GM21515 (cell line): ENCODE data around the gene IL3RA.
"Not testable (repeated sequence)": the region's sequence is repeated elsewhere in the genome, so short reads cannot be mapped to it uniquely, and the experiment has no call there.

Experiments used
- ATAC-seq: cut with Tn5 transposase; IDR thresholded peaks from one replicate; pipeline ENCODE4 v1.9.1; 2021; ENCODE audit not compliant: unreplicated experiment

IL3RA gene

GRCh38 chrX:1397441-1398270, 61.1 kb downstream of the IL3RA start:
- ATAC-seq, result no peak

GRCh38 chrX:1398431-1399340, 62.1 kb downstream of the IL3RA start:
- ATAC-seq, result no peak

- no peak for ATAC-seq
These were observed 63.5 kb downstream of the IL3RA start for GRCh38 chrX:1400049-1400448.

DNA sequence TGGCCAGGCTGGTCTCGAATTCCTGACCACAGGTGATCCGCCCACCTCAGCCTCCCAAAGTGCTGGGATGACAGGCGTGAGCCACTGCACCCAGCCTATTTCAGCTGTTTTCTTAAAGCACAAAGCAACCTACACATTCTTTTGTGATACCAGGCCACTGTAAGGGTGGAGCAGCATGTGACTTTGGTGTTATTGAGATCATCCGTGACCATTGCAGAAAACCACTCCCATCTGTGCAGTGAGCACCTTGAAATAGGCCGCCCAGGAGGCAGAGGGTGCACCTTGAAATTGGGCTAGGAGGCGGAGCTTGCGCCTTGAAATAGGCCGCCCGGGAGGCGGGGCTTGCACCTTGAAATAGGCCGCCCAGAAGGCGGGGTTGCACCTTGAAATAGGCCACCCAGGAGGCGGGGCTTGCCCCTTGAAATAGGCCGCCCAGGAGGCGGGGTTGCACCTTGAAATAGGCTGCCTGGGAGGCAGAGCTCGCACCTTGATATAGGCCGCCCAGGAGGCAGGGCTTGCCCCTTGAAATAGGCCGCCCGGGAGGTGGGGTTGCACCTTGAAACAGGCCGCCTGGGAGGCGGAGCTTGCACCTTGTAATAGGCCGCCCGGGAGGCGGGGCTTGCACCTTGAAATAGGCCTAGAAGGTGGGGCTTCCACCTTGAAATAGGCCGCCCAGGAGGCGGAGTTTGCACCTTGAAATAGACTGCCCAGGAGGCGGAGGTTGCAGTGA, 64.3 kb downstream of the IL3RA start:
- ATAC-seq, result no peak

- no peak for ATAC-seq
These were observed 65.2 kb downstream of the IL3RA start for GRCh38 chrX:1401611-1402430.

- no peak for ATAC-seq
These were observed 66.6 kb downstream of the IL3RA start for GRCh38 chrX:1403228-1403627.

GRCh38 chrX:1403867-1404266, 67.3 kb downstream of the IL3RA start:
- ATAC-seq, result not testable (repeated sequence)

DNA sequence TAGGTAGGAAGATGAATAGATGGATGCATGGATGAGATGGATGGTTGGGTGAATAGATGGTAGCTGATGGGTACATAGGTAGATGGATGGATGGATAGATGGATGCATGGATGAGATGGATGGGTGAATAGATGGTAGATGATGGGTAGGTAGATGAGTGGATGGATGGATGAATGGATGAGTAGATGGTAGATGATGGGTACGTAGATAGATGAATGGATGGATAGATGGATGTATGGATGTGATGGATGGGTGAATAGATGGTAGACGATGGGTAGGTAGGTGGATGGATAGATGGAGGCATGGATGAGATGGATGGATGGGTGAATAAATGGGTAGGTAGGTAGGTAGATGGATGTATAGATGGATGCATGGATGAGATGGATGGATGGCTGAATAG, 69.2 kb downstream of the IL3RA start:
- not testable (repeated sequence) for ATAC-seq

DNA sequence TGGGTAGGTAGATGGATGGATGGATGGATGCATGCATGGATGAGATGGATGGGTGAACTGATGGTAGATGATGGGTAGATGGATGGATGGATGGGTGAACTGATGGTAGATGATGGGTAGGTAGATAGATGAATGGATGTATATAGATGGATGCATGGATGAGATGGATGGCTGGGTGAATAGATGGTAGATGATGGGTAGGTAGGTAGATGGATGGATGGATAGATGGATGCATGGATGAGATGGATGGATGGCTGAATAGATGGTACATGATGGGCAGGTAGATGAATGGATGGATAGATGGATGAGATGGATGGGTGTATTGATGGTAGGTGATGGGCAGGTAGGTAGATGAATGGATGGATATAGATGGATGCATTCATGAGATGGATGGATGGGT, 70.5 kb downstream of the IL3RA start:
- ATAC-seq, result no peak

- no peak for ATAC-seq
These were observed 74.7 kb downstream of the IL3RA start for GRCh38 chrX:1411326-1411725.

- no peak for ATAC-seq
These were observed 76.1 kb downstream of the IL3RA start for GRCh38 chrX:1412551-1413161.

GRCh38 chrX:1416327-1416784, 79.8 kb downstream of the IL3RA start:
- ATAC-seq, result no peak

GRCh38 chrX:1416965-1417760, 80.6 kb downstream of the IL3RA start:
- no peak for ATAC-seq

- ATAC-seq, result no peak
These were observed 81.6 kb downstream of the IL3RA start for GRCh38 chrX:1417921-1418771.

DNA sequence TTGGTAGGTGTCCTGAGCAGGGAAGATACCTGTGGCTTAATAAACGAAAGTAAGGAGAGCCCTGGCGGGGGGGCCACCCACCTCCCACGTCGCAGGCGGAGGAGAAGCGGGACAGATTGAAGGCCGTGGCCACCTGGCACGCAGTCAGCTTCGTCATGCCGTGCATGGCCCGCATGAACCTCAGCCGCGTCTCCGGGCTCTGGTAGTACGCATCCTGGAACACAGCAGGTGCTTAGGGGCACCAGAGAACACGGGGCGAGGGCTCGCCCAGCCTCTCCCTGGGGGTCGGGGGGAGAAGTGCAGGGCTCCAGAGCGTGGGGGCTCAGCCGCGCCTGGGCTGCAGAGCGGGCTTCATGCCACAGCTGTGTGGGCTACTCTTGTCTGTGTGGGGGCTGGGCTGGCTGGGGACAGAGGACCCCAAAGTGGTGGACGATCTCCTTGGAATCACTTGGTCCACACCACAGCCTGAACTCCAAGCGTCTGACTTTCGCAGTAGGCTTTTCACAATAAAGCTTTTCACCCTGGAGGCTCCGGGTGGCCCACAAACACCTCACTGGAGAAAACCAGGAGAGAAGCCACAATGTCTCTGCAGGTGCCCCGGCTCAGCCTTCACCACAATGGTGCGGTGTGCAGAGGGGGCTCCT, 82.4 kb downstream of the IL3RA start:
- ATAC-seq, result no peak

- no peak for ATAC-seq
These were observed 83.2 kb downstream of the IL3RA start for GRCh38 chrX:1419545-1420355.

DNA sequence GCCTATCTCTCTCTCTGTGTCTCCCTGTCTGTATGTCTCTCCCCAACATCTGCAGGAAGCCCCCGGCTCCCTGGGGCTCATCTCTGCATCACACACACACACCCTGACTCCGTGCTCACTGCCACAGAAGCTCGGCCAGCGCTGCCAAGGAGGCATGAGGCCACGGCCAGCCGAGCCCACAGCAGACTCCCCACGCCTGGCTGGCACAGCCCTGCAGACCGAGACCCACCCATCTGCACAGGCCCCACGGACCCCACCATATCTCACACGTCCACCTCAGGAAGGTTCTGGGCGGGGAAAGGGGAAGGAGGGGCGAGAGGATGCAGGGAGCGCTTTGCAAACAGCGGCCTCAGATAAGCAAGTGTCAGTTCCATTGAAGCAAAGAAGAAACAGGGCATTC, 83.8 kb downstream of the IL3RA start:
- no peak for ATAC-seq
